CD4-positive, alpha-beta T cell treated with Interleukin-6 for 4 hours (primary cell): ENCODE measurements around the gene MMP24.
"Not testable (repeated sequence)": the region's sequence is repeated elsewhere in the genome, so short reads cannot be mapped to it uniquely, and the experiment has no call there.

Experiments used
- DNase-seq: peaks from one replicate; pipeline ENCODE4 v3.0.0-alpha.2; 2020; ENCODE audit warnings: mixed read lengths

MMP24 gene

DNA sequence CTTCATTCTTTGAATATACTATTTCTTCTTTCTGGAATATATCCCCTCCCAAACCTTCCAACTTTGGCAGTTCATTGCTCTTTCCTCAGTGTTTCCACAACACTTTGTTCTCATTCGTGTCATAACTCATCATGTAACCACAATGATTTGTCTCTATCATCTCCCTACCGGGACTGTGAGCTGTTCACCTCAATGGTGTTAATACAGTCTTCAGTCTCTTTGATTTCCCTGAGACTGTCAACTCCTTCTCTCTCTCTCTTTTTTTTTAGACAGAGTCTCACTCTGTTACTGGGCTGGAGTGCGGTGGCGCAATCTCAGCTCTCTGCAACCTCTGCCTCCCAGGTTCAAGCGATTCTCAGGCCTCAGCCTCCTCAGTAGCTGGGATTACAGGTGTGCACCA, 2.5 kb upstream of the MMP24 start:
- no peak for DNase-seq

- no peak for DNase-seq
These were observed 2.0 kb upstream of the MMP24 start for GRCh38 chr20:35224536-35224935.

GRCh38 chr20:35225319-35226125, 968 bp upstream of the MMP24 start:
- no peak for DNase-seq

DNA sequence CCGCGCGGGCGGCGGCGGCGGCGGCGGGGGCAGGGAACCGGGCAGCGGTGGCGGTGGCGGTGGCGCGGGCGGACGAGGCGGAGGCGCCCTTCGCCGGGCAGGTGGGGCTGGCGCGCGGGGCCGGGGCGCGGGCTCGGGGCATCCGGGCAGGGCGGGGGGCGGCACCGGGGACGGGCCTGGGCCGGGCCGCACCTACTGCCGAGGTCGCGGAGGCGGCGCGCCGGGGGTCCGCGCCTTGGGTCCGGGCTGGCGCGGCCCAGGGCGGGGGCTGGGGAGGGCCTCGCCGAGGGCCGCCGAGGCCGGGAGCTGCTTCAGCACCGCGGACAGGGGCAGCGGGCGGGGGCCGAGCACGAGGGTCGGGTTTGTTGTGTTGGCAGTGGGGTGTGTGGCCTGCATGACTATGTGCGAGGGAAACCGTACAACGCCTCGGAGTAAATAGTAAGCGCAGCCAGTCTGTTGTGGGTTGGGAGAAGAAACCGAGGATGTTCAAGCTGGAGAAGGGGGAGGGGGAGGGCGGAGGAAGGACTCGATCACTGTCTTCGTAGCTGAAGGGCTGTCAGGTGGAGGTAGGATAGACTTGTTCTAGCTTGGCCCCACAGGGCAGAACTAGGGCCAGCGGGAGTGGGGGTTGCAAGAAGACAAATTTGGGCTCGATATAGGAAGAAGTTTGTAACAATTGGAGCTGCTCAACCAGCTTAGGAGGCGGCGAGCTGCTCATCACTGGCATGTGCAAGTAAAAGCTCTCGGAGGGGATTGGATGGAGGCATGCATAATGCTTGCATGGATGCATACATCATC, 593 bp downstream of the MMP24 start:
- peak; percentile 44 for DNase-seq

DNA sequence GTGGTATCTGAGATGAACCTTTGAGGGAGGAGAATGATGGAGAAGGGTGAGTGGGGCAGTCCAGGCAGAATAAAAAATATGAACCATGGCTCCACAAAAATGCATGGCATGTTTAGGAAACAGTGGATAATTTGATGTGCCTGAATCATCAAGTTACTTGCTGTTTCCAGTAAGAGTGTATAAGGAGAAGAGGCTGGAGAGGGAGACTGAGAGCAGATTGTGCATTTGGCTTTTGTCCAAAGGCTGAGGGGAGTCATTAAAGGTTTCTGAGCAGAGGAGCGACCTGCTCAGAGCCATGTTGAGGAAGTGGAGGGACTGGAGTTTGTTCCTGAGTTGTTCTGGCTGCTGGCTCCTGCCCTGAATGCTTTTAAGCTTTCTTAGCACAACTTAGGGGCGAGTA, 6.1 kb downstream of the MMP24 start:
- no peak for DNase-seq

- no peak for DNase-seq
These were observed 9.4 kb downstream of the MMP24 start for GRCh38 chr20:35235881-35236280.

GRCh38 chr20:35237486-35237885, 11.0 kb downstream of the MMP24 start:
- DNase-seq: no peak

GRCh38 chr20:35238170-35238569, 11.7 kb downstream of the MMP24 start:
- DNase-seq: no peak

GRCh38 chr20:35238735-35239134, 12.2 kb downstream of the MMP24 start:
- no peak for DNase-seq

DNA sequence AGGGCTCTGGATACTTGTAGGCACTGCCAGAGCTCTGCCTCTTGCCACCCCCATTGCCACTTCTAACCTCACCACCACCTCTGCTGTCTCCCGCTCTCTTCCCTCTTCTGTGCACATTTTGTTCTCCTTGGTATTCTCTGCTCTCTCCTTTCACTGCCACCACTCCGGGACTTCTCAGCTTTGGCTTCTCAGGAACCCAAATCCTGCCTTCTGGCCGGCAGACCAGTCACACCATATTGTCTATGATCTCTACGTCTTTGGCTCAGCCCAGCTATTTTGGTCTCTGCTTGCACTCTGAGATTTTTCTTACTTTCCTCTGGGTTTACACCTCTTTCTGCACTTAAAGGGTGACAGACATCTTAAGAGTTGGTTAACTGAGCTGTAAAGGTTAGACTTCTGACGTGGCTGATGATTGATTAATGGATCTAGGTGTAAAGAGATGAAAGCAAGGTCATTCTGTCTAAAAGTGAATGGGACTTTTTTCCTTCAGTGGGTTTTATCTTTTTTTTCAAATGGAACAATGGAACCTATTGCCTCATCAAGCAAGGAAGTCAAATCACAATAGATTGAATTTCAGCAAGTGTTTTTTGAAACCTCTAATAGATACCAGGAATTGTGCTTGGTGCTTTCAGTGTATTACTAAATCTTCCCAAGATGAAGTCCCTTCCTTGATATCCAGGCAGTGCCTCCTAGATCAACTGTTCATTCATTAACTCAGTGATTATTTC, 13.8 kb downstream of the MMP24 start:
- no peak for DNase-seq

- no peak for DNase-seq
These were observed 14.4 kb downstream of the MMP24 start for GRCh38 chr20:35240811-35241293.

DNA sequence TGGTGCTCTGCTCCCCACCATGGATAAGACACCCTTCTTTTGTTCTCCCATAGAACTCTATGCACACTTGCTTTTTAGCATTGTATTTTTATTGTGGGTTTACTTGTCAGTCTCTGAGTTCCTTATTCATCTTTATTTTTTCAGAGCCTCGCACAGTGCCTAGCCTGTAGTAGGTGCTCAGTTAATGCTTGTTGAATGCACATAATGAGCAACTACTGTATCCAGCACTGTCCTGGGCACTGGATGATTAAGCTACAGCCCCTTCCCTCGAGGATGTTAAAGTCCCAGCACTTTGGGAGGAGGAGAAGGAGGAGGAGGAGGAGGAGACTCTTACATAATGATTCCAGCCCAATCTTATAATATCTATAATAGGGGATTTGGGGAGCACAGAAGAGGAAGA, 16.8 kb downstream of the MMP24 start:
- no peak for DNase-seq

DNA sequence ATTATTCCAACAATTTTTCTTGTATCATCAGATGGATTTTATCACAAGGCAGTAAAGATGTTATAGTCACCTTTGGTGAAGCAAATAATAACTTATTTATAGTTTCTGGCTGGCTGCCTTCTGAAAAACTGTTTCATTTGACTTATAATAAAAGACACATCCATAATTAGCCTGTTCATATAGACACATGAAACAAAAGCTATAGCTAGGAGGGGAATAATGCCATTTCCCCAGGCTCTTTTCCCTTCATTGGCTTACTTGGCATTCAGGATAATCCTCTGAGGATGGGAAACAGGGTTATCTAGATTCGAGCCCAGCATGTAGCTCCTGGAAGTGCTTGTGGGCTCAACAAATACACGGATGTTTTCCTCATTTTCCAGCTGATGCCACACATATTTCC, 17.5 kb downstream of the MMP24 start:
- no peak for DNase-seq

- DNase-seq: no peak
These were observed 20.2 kb downstream of the MMP24 start for GRCh38 chr20:35246723-35247122.

DNA sequence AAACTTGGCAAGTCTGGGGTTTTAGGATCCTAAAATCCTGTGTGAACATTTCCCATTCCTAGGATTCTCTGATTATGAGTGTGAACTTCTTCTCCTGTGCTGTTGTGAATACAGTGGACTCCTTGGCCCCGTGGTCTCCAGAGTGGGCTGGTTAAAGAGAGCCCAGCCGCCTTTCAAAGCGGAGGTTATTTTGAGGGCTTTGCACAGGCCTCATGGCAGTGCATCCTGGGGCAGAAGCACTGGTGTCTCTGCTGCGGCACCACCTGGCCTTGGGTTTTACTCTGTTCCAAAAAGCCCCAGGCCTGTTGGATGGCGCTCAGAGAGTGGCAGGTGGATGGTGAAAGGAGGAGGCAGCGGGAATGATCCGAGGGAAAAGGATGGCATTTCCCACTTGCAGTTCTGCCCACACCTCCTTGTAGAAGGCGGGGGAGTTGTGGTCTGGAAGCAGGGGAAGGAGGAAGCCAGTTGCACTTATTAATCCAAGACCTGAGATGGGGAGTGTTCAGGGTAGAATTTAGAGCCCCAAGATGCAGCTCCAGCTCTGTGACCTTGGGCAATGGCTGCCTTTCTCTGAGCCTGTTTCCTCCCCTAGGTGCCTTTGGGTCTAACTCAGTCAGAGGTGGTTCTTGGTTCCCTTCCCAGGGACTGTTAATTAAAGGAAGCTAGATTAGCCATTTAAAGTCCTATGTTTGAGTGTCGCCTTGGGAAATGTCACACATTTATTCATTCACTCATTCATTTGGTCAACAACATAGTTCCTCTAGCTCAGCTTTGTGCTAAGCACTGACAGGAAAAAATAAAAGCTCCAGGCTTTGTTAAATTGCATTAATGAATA, 22.4 kb downstream of the MMP24 start:
- no peak for DNase-seq

DNA sequence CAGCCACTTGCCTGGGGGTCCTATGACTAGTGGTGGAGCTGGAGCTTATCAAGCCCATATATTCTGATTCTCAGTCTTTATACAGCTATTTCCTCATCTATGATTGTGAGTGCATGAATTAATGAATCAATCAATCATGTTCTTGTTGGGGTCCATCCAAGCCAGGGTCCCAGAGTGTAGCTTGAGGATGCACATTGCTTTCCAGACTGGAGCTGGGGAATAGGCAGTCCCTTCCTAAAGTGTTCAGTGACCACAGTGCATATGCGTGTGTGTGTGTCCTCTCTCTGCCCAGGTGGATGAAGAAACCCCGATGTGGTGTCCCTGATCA, 25.1 kb downstream of the MMP24 start:
- no peak for DNase-seq

DNA sequence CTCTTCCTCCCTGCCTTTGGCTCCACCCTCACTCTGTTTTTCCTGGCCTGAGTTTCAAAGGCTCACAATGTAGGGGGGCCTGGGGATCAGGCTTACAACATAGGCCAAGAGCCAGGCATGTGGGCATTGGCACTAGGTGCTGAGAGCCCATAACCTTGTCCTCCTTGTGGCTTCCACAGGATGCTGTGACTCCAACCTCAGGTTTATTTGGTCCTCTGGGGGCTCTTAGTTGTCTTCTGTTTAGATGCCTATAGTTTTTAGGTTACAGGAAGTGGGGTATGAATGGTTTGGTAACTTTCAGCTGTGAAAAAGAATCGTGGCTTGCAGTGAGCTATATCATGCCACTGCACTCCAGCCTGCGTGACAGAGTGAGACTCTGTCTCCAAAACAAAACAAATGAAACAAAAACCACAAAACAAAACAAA, 25.6 kb downstream of the MMP24 start:
- peak; percentile 40 for DNase-seq

DNA sequence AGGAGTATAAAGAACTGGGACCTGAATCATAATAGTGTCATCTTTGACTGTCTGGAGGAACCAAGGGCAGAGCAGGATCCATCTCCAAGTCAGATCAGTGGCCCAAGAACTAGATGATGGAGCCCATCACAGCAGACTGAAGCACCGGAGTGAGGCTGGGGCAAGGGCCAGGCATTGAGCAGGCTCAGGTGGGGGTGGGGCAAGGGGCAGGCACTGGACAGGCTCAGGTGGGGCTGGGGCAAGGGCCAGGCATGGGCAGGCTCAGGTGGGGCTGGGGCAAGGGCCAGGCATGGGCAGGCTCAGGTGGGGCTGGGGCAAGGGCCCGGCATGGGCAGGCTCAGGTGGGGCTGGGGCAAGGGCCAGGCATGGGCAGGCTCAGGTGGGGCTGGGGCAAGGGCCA, 26.1 kb downstream of the MMP24 start:
- DNase-seq: not testable (repeated sequence)

DNA sequence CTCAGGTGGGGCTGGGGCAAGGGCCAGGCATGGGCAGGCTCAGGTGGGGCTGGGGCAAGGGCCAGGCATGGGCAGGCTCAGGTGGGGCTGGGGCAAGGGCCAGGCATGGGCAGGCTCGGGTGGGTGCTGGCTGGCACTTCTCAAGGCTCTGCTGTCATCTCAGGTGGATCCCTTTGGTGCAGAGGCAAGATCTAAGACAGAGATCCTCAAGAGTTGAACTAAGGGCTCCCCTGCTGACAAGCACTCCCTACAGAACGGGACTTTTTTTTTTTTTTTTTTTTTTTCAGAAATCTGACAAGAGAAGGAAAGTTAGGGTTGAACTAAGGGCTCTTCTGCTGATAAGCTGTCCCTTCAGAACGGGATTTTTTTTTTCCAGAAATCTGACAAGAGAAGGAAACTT, 26.5 kb downstream of the MMP24 start:
- DNase-seq: no peak

GRCh38 chr20:35254448-35254999, 28.0 kb downstream of the MMP24 start:
- no peak for DNase-seq

DNA sequence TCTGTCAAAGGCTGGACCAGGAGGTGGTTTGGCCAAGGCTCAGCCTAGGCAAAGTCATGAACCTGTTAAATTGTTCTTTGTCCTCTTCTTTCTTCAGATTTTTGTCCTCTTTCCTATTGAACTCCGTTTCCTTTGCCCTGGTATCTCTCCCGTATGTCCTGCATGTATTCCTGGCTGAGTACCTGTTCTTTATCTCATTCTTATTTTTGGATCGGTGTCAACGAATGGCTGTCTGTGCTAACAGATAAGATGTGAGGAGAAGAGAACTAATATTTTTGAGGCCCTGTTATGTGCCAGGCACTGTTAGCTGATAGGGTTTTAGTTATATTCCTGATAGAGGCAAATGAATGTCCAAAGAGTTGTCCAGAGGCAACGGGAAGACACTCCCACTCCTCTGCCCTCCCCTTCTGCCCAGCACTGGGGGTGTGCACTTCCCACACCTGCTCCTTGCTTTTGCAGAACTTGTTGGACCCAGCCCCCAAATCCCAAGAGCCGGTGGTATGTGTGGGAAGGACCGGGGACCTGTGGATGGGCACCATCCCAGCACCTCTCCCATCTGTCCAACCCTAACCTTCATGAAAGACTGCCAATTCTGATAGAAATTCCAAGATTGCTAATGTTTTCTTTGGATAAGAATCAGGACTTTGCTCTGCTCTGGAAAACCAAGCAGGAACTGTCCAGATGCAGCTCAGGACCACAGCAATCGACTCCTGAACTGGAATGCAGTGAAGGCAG, 30.9 kb downstream of the MMP24 start:
- no peak for DNase-seq

GRCh38 chr20:35260426-35260825, 33.9 kb downstream of the MMP24 start:
- no peak for DNase-seq
